HepG2 (cell line): ENCODE data around the gene ELMOD3. TPM values are rescaled to one million over a fixed set of nuclear protein-coding genes. Genes with fewer than 3 reads are reported as not detected.

Experiments
- ATAC-seq: fragments of 200-7000 bp; cut with Tn5 transposase; 3 replicates; pipeline ENCODE4 v1.9.1; 2020; ENCODE audit warnings: mild to moderate bottlenecking, moderate library complexity
- BruUV-seq: library from RNA; stranded (reverse); fragments of 400-500 nt; replicated peaks from 2 replicates; lab custom pipeline; 2021; lab: Mats Ljungman, UMichigan
- CTCF ChIA-PET: fragments of 300-600 bp; formaldehyde crosslinking; extraction: SDS; loops from one replicate; lab custom pipeline; 2021; ENCODE audit warnings: low total read pairs, inconsistent platforms, low intra/inter-chr PET ratio; lab: Yijun Ruan, JAX
- POLR2A ChIA-PET: fragments of 350-600 bp; sonication (Branson Sonifier 250); formaldehyde crosslinking; loops from one replicate; lab custom pipeline; 2020; ENCODE audit warnings: antibody characterized with exemption, inconsistent platforms; lab: Yijun Ruan, JAX
- DNase-seq: peaks from one replicate; pipeline ENCODE4 v3.0.0-alpha.2; 2015; ENCODE audit warnings: low spot score
- FAIRE-seq: peaks from 3 replicates; lab custom pipeline; 2011; peaks lifted over from hg19 to GRCh38; lab: Jason Lieb, UNC
- H2AFZ ChIP-seq: one replicate; pipeline ENCODE4 v1.6.1; 2011; ENCODE audit warnings: low read length, inconsistent platforms
- H3K27ac ChIP-seq: fragments of 300-600 bp; 3 replicates; pipeline ENCODE4 v1.8.0; 2011; ENCODE audit warnings: mixed run types, mild to moderate bottlenecking, mixed read lengths, low read length, inconsistent platforms; ENCODE audit not compliant: insufficient read depth; ENCODE audit errors: extremely low read length
- H3K27me3 ChIP-seq, 2 experiments: fragments of 200-600 bp in 1 of 2; 2 replicates in 1 of 2; 3 replicates in 1 of 2; pipeline versions ENCODE4 v1.6.0 to v1.8.0; 2011; ENCODE audit warnings: low read length in 2 of 2, mild to moderate bottlenecking in 2 of 2, moderate library complexity in 2 of 2, inconsistent platforms in 1 of 2; ENCODE audit not compliant: insufficient read depth in 2 of 2, control insufficient read depth in 1 of 2
- H3K36me3 ChIP-seq, 2 experiments: fragments of 200-600 bp in 1 of 2; replicated peaks in 1 of 2; 2 replicates in 1 of 2; 3 replicates in 1 of 2; pipeline versions ENCODE4 v1.5.1 to v1.8.0; 2011; ENCODE audit warnings: low read length in 2 of 2, inconsistent platforms in 1 of 2; ENCODE audit not compliant: insufficient read depth in 2 of 2, control insufficient read depth in 1 of 2
- H3K4me1 ChIP-seq: 2 replicates; pipeline ENCODE4 v1.5.1; 2012; ENCODE audit warnings: low read length, inconsistent platforms; ENCODE audit not compliant: insufficient read depth
- H3K4me2 ChIP-seq: 2 replicates; pipeline ENCODE4 v1.6.0; 2011; ENCODE audit warnings: low read depth, low read length, inconsistent platforms
- H3K4me3 ChIP-seq, 3 experiments: fragments of 200-600 bp in 1 of 3; sonication (generic), shearing (Covaris generic) in 1 of 3; replicated peaks in 1 of 3; 2 replicates each; pipeline ENCODE4 v1.5.1; 2011 to 2016; ENCODE audit warnings: low read length in 3 of 3, inconsistent platforms in 2 of 3, low read depth in 2 of 3, mild to moderate bottlenecking in 2 of 3, control low read depth in 1 of 3, mixed read lengths in 1 of 3; ENCODE audit not compliant: insufficient read depth in 1 of 3
- H3K79me2 ChIP-seq: one replicate; pipeline ENCODE4 v1.6.1; 2011; ENCODE audit warnings: low read length, inconsistent platforms; ENCODE audit not compliant: insufficient read depth
- H3K9ac ChIP-seq: 2 replicates; pipeline ENCODE4 v1.6.0; 2011; ENCODE audit warnings: mild to moderate bottlenecking, low read depth, low read length, inconsistent platforms; ENCODE audit not compliant: insufficient read depth
- H3K9me3 ChIP-seq: 2 replicates; pipeline ENCODE4 v1.5.1; 2012; ENCODE audit warnings: mild to moderate bottlenecking, low read length
- H4K20me1 ChIP-seq: 2 replicates; pipeline ENCODE4 v1.6.0; 2011; ENCODE audit warnings: inconsistent platforms, mild to moderate bottlenecking, low read length, moderate library complexity; ENCODE audit not compliant: insufficient read depth
- CTCF ChIP-seq: sonication (generic); formaldehyde crosslinking; IDR thresholded peaks from 2 replicates; pipeline ENCODE4 v1.5.0; 2020; ENCODE audit warnings: mild to moderate bottlenecking, missing genetic modification reagents, moderate library complexity
- MYC ChIP-seq: sonication (generic); formaldehyde crosslinking; IDR thresholded peaks from 2 replicates; pipeline ENCODE4 v1.9.0; 2021; ENCODE audit warnings: missing genetic modification reagents, borderline replicate concordance
- U2AF1 ChIP-seq: fragments of 200-400 bp; formaldehyde crosslinking; optimal IDR thresholded peaks from 2 replicates; pipeline ENCODE3; 2017; ENCODE audit warnings: mild to moderate bottlenecking, low read depth, low read length
- ZMYM4 ChIP-seq: sonication (generic); formaldehyde crosslinking; IDR thresholded peaks from 2 replicates; pipeline ENCODE4 v1.8.1; 2023; ENCODE audit warnings: mild to moderate bottlenecking, missing genetic modification reagents
- WGBS: methylation state at CpG from one replicate; pipeline ENCODE4 v1.1.6; 2017; ENCODE audit warnings: low lambda C conversion rate; 5-methylcytosine and 5-hydroxymethylcytosine counted together
- in situ Hi-C: cut with HindIII; loops from 2 replicates; pipeline ENCODE4 v1.10.0; 2017; ENCODE audit warnings: low pct_unique_long_range_greater_than_20kb; ENCODE audit not compliant: extremely low pct_ligation_motif_present
- intact Hi-C: fragments of 100-400 bp; cut with micrococcal nuclease; formaldehyde crosslinking; loops from one replicate; pipeline ENCODE4 v1.10.0; 2022; ENCODE audit not compliant: unreplicated experiment
- polyA plus RNA-seq, 8 experiments: library from polyadenylated mRNA; depleted of rRNA in 3 of 8; stranded (reverse) in 7 of 8; unstranded in 1 of 8; fragments of >200 nt; fragmentation: Illumina TruSeq in 4 of 8; extraction: Trizol in 4 of 8; gene quantifications; 2 replicates each; pipeline versions ENCODE4 v1.2.1 to v1.2.3, GENCODE V29; 2011 to 2016; ENCODE audit warnings: low read depth in 4 of 8, missing spikeins in 1 of 8, mixed read lengths in 1 of 8; ENCODE audit not compliant: insufficient read depth in 1 of 8
- total RNA-seq, 5 experiments: library from RNA; depleted of rRNA; stranded (reverse); fragments of >200 nt; fragmentation: Illumina TruSeq; extraction: Trizol; gene quantifications; 2 replicates each; pipeline ENCODE4 v1.2.3, GENCODE V29; 2016; ENCODE audit warnings: low read depth in 1 of 5
- TF ChIP-seq, protein P1 (sequence below): sonication (generic); formaldehyde crosslinking; conservative IDR thresholded peaks from 2 replicates; pipeline ENCODE4 v1.4.0; 2020; ENCODE audit warnings: mild to moderate bottlenecking, missing genetic modification reagents, moderate library complexity
- TF ChIP-seq, protein P2 (sequence below): sonication (generic); formaldehyde crosslinking; IDR thresholded peaks from 2 replicates; pipeline ENCODE4 v1.9.0; 2021; ENCODE audit warnings: missing genetic modification reagents, mild to moderate bottlenecking, borderline replicate concordance

Gene ELMOD3
- total and polyA plus RNA-seq, 2 of the 13 experiments (the other 11 are each of a cell fraction or from before 2014, with no cell fraction given): 13.3 to 19.5 TPM

DNA sequence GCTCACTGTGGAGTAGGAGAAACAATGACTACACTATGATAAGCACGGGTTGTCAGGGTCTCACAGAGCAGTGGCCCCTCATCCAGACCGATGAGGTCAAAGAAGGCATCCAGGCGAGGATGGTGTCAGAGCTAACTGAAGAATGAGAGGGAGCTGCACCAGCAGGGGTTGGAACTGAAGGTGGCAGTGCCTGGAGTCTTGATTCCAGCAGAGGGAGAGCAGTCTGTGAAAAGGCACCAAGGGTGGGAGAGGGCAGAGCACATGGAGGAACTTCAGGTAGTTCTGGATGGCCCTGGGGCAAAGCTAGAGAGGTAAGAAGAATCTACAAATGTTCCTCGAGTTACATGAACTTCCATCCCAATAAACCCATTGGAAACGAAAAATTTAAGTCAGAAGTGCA, 12.6 kb downstream of the ELMOD3 start:
- intact Hi-C loops: no loop called here
- ChIA-PET CTCF (no interaction called here), POLR2A (interaction anchor here (1.1 to 5.5 kb wide), 3 partner anchors 13 to 40 kb away, joined by 3 to 86 read pairs (median 32); partner anchors contain the start of genes ELMOD3, RETSAT and TGOLN2)
- no peaks in the 10 kb centered on the region for H3K79me2 ChIP-seq
- no peaks in the 10 kb centered on the region for H4K20me1 ChIP-seq
- H3K4me1 ChIP-seq: peaks cover 65% of the 10 kb centered on the region
- TF ChIP-seq, protein P1, sequence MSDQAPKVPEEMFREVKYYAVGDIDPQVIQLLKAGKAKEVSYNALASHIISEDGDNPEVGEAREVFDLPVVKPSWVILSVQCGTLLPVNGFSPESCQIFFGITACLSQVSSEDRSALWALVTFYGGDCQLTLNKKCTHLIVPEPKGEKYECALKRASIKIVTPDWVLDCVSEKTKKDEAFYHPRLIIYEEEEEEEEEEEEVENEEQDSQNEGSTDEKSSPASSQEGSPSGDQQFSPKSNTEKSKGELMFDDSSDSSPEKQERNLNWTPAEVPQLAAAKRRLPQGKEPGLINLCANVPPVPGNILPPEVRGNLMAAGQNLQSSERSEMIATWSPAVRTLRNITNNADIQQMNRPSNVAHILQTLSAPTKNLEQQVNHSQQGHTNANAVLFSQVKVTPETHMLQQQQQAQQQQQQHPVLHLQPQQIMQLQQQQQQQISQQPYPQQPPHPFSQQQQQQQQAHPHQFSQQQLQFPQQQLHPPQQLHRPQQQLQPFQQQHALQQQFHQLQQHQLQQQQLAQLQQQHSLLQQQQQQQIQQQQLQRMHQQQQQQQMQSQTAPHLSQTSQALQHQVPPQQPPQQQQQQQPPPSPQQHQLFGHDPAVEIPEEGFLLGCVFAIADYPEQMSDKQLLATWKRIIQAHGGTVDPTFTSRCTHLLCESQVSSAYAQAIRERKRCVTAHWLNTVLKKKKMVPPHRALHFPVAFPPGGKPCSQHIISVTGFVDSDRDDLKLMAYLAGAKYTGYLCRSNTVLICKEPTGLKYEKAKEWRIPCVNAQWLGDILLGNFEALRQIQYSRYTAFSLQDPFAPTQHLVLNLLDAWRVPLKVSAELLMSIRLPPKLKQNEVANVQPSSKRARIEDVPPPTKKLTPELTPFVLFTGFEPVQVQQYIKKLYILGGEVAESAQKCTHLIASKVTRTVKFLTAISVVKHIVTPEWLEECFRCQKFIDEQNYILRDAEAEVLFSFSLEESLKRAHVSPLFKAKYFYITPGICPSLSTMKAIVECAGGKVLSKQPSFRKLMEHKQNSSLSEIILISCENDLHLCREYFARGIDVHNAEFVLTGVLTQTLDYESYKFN (CRISPR knock-in tag): no peak
- TF ChIP-seq, protein P2, sequence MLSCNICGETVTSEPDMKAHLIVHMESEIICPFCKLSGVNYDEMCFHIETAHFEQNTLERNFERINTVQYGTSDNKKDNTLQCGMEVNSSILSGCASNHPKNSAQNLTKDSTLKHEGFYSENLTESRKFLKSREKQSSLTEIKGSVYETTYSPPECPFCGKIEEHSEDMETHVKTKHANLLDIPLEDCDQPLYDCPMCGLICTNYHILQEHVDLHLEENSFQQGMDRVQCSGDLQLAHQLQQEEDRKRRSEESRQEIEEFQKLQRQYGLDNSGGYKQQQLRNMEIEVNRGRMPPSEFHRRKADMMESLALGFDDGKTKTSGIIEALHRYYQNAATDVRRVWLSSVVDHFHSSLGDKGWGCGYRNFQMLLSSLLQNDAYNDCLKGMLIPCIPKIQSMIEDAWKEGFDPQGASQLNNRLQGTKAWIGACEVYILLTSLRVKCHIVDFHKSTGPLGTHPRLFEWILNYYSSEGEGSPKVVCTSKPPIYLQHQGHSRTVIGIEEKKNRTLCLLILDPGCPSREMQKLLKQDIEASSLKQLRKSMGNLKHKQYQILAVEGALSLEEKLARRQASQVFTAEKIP (CRISPR knock-in tag): no peak
- TF ChIP-seq MYC (CRISPR knock-in tag): peak; percentile 39; the same call in 1 of the 2 replicates
- 0 out of 2 replicates have a peak, but pooled peaks have one; percentile 4 for TF ChIP-seq ZMYM4 (CRISPR knock-in tag)
- no peak for TF ChIP-seq U2AF1
- TF ChIP-seq CTCF: 0 out of 2 replicates have a peak, but pooled peaks have one; percentile 15
- H3K27me3 ChIP-seq: no peaks in the 10 kb centered on the region
- in situ Hi-C loops: no loop called here
- WGBS: 78% methylated on average over 5 of the region's 5 CpGs
- FAIRE-seq: peak; percentile 12
- no peak overlapping the region for H2AFZ ChIP-seq
- no peak overlapping the region for H3K27ac ChIP-seq
- H3K9ac ChIP-seq: no peak overlapping the region
- H3K4me2 ChIP-seq: no peak overlapping the region
- no peaks in the 10 kb centered on the region for H3K36me3 ChIP-seq
- ATAC-seq: peak; percentile 10; the same call in 1 of the 3 replicates
- no peak for DNase-seq
- BruUV-seq: no TSS peak
- no peaks in the 10 kb centered on the region for H3K9me3 ChIP-seq
- H3K4me3 ChIP-seq: no peak overlapping the region
